Karpas-422 (cell line): ENCODE data around the gene LHPP. TPM values are rescaled to one million over a fixed set of nuclear protein-coding genes. Genes with fewer than 3 reads are reported as not detected.

ENCODE experiments used
- DNase-seq: peaks from one replicate; pipeline ENCODE4 v3.0.0-alpha.2; 2015
- H2AFZ ChIP-seq: fragments of 200-600 bp; sonication (generic); 2 replicates; pipeline ENCODE4 v1.6.1; 2014; ENCODE audit warnings: antibody characterized with exemption, low read length, mixed read lengths
- H3K27ac ChIP-seq: fragments of 200-600 bp; sonication (generic); 2 replicates; pipeline ENCODE4 v1.5.1; 2014; ENCODE audit warnings: mild to moderate bottlenecking, low read length, moderate library complexity
- H3K27me3 ChIP-seq: fragments of 200-600 bp; sonication (generic); 2 replicates; pipeline ENCODE4 v1.6.1; 2014; ENCODE audit warnings: low read length, mixed read lengths
- H3K36me3 ChIP-seq: fragments of 200-600 bp; sonication (generic); 2 replicates; pipeline ENCODE4 v1.6.1; 2014; ENCODE audit warnings: low read length, mixed read lengths; ENCODE audit not compliant: insufficient read depth
- H3K4me1 ChIP-seq: fragments of 200-600 bp; sonication (generic); 2 replicates; pipeline ENCODE4 v1.6.1; 2014; ENCODE audit warnings: mild to moderate bottlenecking, low read length, mixed read lengths
- H3K4me2 ChIP-seq: fragments of 200-600 bp; sonication (generic); 2 replicates; pipeline ENCODE4 v1.6.1; 2014; ENCODE audit warnings: low read length, low read depth, mild to moderate bottlenecking; ENCODE audit not compliant: poor library complexity, severe bottlenecking
- H3K4me3 ChIP-seq: fragments of 200-600 bp; sonication (generic); 2 replicates; pipeline ENCODE4 v1.5.1; 2014; ENCODE audit warnings: mild to moderate bottlenecking, antibody characterized with exemption, low read length, mixed read lengths
- H3K79me2 ChIP-seq: fragments of 200-600 bp; sonication (generic); 2 replicates; pipeline ENCODE4 v1.6.1; 2014; ENCODE audit warnings: mild to moderate bottlenecking, low read length, mixed read lengths
- H3K9ac ChIP-seq: fragments of 200-600 bp; sonication (generic); 2 replicates; pipeline ENCODE4 v1.6.0; 2014; ENCODE audit warnings: low read length
- H3K9me2 ChIP-seq: fragments of 200-600 bp; sonication (generic), shearing (Covaris generic); replicated peaks from 2 replicates; pipeline ENCODE4 v1.6.0; 2014; ENCODE audit warnings: mild to moderate bottlenecking, low read length, moderate library complexity; ENCODE audit not compliant: insufficient read depth
- H3K9me3 ChIP-seq: fragments of 300-700, 200-600 bp; sonication (generic); 2 replicates; pipeline ENCODE4 v1.6.1; 2014; ENCODE audit warnings: low read length, mixed read lengths
- H4K20me1 ChIP-seq: fragments of 200-600 bp; sonication (generic); 2 replicates; pipeline ENCODE4 v1.6.1; 2014; ENCODE audit warnings: mild to moderate bottlenecking, antibody characterized with exemption, low read length, low read depth; ENCODE audit not compliant: insufficient read depth
- total RNA-seq: library from RNA; depleted of rRNA; stranded (reverse); fragments of >200 nt; shearing (Covaris generic); gene quantifications from 2 replicates; pipeline ENCODE4 v1.2.3, GENCODE V29; 2014; ENCODE audit warnings: low replicate concordance

LHPP gene
- total RNA-seq, 1 experiment from 2014 or later, result 57.2 TPM

DNA sequence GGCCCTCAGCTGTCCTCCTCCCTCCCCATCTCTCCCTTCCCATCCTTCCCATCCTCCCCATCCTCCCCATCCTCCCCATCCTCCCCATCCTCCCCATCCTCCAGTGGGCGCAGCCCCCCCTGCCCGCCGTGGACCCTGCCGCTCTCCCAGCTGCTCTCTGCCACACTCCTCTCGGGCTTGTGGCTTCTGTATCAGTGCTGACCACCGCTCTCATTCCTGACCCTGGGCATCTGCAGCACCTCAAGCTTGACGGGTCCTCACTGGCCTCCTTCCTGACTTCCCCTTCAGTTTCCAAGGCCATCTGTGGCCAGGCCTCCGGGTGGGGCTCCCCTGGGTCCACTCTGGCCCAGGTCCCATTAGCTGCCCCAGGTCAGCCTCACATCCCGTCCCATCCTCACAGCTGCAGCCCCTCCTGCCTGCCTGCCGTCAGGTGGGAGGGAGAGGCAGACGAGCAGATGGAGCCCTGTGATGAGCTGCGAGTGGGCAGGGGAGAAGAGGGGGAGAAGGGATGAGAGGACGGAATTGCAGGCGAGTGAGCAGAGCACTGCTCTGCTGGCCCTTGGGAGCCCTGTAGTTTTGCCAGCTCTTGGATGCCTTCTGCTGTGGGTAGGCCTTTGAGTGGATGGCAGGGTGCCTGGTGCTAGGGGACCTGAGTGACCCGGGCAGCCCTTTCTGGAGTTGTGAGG lies 35.7 kb downstream of the LHPP start:
- H3K9me2 ChIP-seq, result no peaks in the 10 kb centered on the region
- H3K4me1 ChIP-seq, result no peaks in the 10 kb centered on the region
- peaks cover 8% of the 10 kb centered on the region for H3K9me3 ChIP-seq
- H3K36me3 ChIP-seq, result peaks cover 14% of the 10 kb centered on the region
- no peaks in the 10 kb centered on the region for H4K20me1 ChIP-seq
- no peaks in the 10 kb centered on the region for H3K27me3 ChIP-seq
- no peak overlapping the region for H2AFZ ChIP-seq
- no peaks in the 10 kb centered on the region for H3K79me2 ChIP-seq
- no peak overlapping the region for H3K4me3 ChIP-seq
- no peak overlapping the region for H3K9ac ChIP-seq
- no peak for DNase-seq
- no peak overlapping the region for H3K27ac ChIP-seq
- H3K4me2 ChIP-seq, result no peak overlapping the region

- Histone ChIP-seq H4K20me1 (no peaks in the 10 kb centered on the region), H3K4me2 (no peak overlapping the region), H3K9me3 (peaks cover 8% of the 10 kb centered on the region), H2AFZ (no peak overlapping the region), H3K4me1 (no peaks in the 10 kb centered on the region), H3K79me2 (no peaks in the 10 kb centered on the region), H3K27me3 (no peaks in the 10 kb centered on the region), H3K9me2 (no peaks in the 10 kb centered on the region), H3K36me3 (peaks cover 14% of the 10 kb centered on the region), H3K9ac (no peak overlapping the region), H3K27ac (no peak overlapping the region), H3K4me3 (no peak overlapping the region)
- DNase-seq, result no peak
Measured at GRCh38 chr10:124498056-124498455, 36.4 kb downstream of the LHPP start.

DNA sequence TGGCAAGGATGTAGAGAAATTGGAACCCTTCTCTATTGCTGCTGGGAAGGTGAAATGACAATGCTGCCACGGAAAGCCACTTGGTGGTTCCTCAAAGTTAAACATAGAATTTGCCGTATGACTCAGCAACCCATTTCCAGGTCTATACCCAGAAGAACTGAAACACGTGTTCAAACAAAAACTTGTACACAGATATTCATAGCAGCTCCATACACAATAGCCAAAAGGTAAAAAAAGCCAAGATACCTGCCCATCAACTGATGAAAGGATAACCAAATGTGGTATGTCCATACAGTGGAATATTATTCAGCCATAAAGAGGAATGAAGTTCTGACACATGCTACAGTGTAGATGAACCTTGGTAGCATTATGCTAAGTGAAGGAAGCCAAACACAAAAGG lies 39.1 kb downstream of the LHPP start:
- Histone ChIP-seq H3K27ac (no peak overlapping the region), H3K4me3 (no peak overlapping the region), H3K4me1 (no peaks in the 10 kb centered on the region), H3K9me3 (peaks cover 8% of the 10 kb centered on the region), H3K27me3 (no peaks in the 10 kb centered on the region), H4K20me1 (no peaks in the 10 kb centered on the region), H3K9me2 (no peaks in the 10 kb centered on the region), H3K79me2 (no peaks in the 10 kb centered on the region), H3K36me3 (peaks cover 14% of the 10 kb centered on the region), H3K9ac (no peak overlapping the region), H3K4me2 (no peak overlapping the region), H2AFZ (no peak overlapping the region)
- DNase-seq, result no peak

GRCh38 chr10:124504711-124505110 lies 43.1 kb downstream of the LHPP start:
- peaks cover 11% of the 10 kb centered on the region for H3K36me3 ChIP-seq
- no peak overlapping the region for H2AFZ ChIP-seq
- no peak overlapping the region for H3K27ac ChIP-seq
- DNase-seq, result no peak
- H4K20me1 ChIP-seq, result no peaks in the 10 kb centered on the region
- H3K4me3 ChIP-seq, result no peak overlapping the region
- H3K27me3 ChIP-seq, result no peaks in the 10 kb centered on the region
- H3K79me2 ChIP-seq, result no peaks in the 10 kb centered on the region
- peaks cover 7% of the 10 kb centered on the region for H3K4me1 ChIP-seq
- H3K9ac ChIP-seq, result no peak overlapping the region
- H3K9me2 ChIP-seq, result no peaks in the 10 kb centered on the region
- no peak overlapping the region for H3K4me2 ChIP-seq
- H3K9me3 ChIP-seq, result peaks cover 8% of the 10 kb centered on the region

GRCh38 chr10:124505279-124505678 lies 43.7 kb downstream of the LHPP start:
- H3K9me3 ChIP-seq, result peaks cover 8% of the 10 kb centered on the region
- no peaks in the 10 kb centered on the region for H3K27me3 ChIP-seq
- no peak overlapping the region for H3K4me3 ChIP-seq
- no peak overlapping the region for H2AFZ ChIP-seq
- peaks cover 8% of the 10 kb centered on the region for H3K36me3 ChIP-seq
- H3K9ac ChIP-seq, result no peak overlapping the region
- no peak overlapping the region for H3K4me2 ChIP-seq
- no peak overlapping the region for H3K27ac ChIP-seq
- no peak for DNase-seq
- H3K79me2 ChIP-seq, result no peaks in the 10 kb centered on the region
- H3K4me1 ChIP-seq, result peaks cover 7% of the 10 kb centered on the region
- H3K9me2 ChIP-seq, result no peaks in the 10 kb centered on the region
- H4K20me1 ChIP-seq, result no peaks in the 10 kb centered on the region

DNA sequence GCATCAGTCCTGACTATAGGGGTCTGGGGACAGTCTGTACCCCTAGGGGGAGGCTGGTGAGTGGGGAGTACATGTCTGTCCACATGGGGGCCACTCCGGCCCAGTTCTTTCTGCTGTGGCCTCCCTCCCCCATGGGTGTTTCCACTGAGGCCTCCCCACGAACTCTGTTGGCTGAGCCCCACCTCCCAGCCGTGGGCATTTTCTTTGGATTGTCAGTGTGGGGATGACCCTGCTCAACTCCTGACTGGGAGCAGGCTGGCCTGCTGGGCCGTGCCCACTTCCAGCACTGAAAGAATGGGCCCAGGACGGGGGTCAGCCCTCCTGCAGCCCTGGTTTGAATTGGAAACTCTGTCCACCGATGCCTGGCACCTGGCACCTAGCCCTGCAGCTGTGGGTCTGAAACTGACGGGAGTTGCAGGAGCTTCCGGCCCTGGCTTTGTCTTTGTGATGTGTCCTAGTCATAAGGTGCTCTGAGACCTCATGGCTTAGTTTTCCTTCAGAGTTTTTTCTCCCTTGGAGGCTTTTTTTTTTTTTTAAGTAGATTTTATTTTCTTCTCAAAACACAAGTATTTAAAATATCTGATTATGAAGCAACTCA lies 46.5 kb downstream of the LHPP start:
- Histone ChIP-seq H3K4me2 (no peak overlapping the region), H3K27ac (no peak overlapping the region)

DNA sequence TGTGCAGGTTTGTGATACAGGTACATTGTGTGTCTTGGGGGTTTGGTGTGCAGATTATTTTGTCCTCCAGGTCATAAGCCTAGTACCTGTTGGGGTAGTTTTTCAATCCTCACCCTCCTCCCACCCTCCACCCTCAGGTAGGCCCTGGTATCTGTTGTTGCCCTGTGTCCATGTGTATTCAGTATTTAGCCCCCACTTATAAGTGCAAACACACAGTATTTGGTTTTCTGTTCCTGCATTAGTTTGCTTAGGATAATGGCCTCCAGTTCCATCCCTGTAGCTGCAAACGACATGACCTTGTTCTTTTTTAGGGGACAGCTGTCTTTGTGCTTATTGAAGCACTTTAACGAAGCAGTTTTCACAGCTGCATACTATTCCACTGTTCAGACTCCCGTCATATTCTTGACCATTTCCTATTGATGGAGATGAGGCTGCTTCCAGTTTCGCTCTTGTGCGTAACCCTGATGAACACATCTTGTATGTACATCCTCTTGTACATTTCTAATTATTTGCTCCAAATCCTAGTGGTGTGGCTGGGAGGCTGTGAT lies 47.4 kb downstream of the LHPP start:
- Histone ChIP-seq H3K36me3 (no peaks in the 10 kb centered on the region), H4K20me1 (no peaks in the 10 kb centered on the region), H3K27ac (no peak overlapping the region), H3K9ac (no peak overlapping the region), H3K4me2 (no peak overlapping the region), H3K4me3 (no peak overlapping the region), H3K79me2 (no peaks in the 10 kb centered on the region), H2AFZ (no peak overlapping the region), H3K9me3 (no peaks in the 10 kb centered on the region), H3K27me3 (no peaks in the 10 kb centered on the region), H3K4me1 (peaks cover 7% of the 10 kb centered on the region), H3K9me2 (no peaks in the 10 kb centered on the region)
- no peak for DNase-seq

More for the DNA sequence above, 46.5 kb downstream of the LHPP start:
- Histone ChIP-seq H3K9ac (0 out of 2 replicates have a peak overlapping the region, but pooled peaks have one; percentile 20), H3K79me2 (no peaks in the 10 kb centered on the region), H3K36me3 (no peaks in the 10 kb centered on the region), H2AFZ (no peak overlapping the region), H3K9me3 (no peaks in the 10 kb centered on the region), H3K27me3 (no peaks in the 10 kb centered on the region), H4K20me1 (no peaks in the 10 kb centered on the region), H3K4me1 (peaks cover 7% of the 10 kb centered on the region), H3K4me3 (no peak overlapping the region), H3K9me2 (no peaks in the 10 kb centered on the region)
- DNase-seq, result peak; percentile 48

DNA sequence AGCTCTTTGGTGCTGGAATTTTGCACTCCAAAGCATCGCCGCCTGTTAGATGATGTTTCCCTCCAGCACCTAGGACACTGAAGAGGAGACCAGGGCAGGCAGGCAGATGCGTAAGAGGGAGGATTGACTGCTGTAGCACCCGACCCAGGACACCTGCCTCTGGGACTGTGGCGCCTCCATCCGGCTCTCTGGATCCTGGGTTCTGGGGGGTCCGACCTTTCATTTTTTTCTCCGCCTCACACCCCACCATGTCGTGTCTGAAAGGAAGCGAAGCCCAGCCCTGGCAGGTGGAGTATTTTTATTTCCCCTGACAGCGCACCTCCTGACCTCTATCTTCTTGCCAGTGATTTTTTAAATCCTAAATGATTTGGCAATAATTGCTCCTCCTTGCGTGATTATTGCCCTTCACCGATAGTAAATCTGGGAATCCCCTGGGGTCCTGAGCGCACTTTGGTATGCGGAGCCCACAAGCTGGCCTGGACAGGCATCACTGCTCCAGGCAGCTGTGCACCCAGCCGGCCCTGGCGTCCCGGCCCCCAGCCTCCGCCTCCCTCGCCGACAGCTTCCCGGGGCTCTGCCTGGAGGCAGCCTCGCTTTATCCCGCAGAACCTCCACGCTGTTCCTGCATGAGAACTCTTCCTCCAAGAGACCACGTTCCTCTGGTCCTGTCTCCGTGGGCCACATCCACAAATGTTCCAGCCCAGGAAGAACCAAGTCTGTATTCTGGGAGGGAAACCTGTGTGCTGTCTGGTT lies 48.4 kb downstream of the LHPP start:
- Histone ChIP-seq H3K9me3 (no peaks in the 10 kb centered on the region), H3K36me3 (no peaks in the 10 kb centered on the region), H3K4me3 (no peak overlapping the region), H4K20me1 (no peaks in the 10 kb centered on the region), H3K4me1 (peaks cover 7% of the 10 kb centered on the region), H3K27me3 (no peaks in the 10 kb centered on the region), H2AFZ (no peak overlapping the region), H3K4me2 (no peak overlapping the region), H3K79me2 (no peaks in the 10 kb centered on the region), H3K9ac (no peak overlapping the region), H3K9me2 (no peaks in the 10 kb centered on the region), H3K27ac (no peak overlapping the region)
- DNase-seq, result no peak
